ENCODE results near the gene NFIB. TPM values are rescaled to one million over a fixed set of nuclear protein-coding genes. Genes with fewer than 3 reads are reported as not detected.

The NFIB gene
- total and polyA plus RNA-seq, 2 of the 8 experiments (the other 6 are each of a cell fraction or from before 2014, with no cell fraction given): 2.6 to 13.1 TPM

DNA sequence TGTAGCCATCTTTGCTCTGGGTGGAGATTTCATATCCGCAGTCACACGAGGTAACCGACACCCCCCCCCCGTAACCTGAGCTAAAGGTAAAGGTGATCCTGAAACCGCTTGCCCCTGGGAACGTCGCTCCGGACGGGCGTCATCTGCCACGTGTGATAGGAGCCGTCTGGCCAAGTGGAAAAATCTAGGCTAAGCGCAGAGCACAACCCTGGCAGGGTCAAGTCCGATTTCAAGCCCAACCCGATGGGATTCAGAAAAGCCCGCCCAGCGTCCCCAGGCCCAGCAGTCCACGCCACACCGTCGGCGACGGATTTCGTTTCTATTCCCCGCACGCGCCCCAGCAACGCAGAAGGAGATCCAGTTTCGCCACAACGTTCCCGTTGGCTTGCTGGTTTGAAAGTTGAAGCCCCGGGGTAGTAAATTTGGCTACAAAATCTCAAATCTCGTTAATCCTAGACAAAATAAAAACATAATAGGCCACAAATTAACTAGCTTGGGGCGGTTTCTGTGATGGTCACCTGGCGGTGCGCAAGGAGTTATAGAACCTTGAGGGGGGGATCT lies 32.4 kb upstream of the NFIB start (continued):
- TF ChIP-seq, protein P1, sequence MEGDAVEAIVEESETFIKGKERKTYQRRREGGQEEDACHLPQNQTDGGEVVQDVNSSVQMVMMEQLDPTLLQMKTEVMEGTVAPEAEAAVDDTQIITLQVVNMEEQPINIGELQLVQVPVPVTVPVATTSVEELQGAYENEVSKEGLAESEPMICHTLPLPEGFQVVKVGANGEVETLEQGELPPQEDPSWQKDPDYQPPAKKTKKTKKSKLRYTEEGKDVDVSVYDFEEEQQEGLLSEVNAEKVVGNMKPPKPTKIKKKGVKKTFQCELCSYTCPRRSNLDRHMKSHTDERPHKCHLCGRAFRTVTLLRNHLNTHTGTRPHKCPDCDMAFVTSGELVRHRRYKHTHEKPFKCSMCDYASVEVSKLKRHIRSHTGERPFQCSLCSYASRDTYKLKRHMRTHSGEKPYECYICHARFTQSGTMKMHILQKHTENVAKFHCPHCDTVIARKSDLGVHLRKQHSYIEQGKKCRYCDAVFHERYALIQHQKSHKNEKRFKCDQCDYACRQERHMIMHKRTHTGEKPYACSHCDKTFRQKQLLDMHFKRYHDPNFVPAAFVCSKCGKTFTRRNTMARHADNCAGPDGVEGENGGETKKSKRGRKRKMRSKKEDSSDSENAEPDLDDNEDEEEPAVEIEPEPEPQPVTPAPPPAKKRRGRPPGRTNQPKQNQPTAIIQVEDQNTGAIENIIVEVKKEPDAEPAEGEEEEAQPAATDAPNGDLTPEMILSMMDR (IDR thresholded peaks at IDR 0.05; ENCODE audit: control extremely low read depth in 1 of 3, insufficient read depth in 1 of 3, low read depth in 1 of 3, low read length in 3 of 3): no peak; a peak in 1 of 4 replicates
- TF ChIP-seq, protein P2, sequence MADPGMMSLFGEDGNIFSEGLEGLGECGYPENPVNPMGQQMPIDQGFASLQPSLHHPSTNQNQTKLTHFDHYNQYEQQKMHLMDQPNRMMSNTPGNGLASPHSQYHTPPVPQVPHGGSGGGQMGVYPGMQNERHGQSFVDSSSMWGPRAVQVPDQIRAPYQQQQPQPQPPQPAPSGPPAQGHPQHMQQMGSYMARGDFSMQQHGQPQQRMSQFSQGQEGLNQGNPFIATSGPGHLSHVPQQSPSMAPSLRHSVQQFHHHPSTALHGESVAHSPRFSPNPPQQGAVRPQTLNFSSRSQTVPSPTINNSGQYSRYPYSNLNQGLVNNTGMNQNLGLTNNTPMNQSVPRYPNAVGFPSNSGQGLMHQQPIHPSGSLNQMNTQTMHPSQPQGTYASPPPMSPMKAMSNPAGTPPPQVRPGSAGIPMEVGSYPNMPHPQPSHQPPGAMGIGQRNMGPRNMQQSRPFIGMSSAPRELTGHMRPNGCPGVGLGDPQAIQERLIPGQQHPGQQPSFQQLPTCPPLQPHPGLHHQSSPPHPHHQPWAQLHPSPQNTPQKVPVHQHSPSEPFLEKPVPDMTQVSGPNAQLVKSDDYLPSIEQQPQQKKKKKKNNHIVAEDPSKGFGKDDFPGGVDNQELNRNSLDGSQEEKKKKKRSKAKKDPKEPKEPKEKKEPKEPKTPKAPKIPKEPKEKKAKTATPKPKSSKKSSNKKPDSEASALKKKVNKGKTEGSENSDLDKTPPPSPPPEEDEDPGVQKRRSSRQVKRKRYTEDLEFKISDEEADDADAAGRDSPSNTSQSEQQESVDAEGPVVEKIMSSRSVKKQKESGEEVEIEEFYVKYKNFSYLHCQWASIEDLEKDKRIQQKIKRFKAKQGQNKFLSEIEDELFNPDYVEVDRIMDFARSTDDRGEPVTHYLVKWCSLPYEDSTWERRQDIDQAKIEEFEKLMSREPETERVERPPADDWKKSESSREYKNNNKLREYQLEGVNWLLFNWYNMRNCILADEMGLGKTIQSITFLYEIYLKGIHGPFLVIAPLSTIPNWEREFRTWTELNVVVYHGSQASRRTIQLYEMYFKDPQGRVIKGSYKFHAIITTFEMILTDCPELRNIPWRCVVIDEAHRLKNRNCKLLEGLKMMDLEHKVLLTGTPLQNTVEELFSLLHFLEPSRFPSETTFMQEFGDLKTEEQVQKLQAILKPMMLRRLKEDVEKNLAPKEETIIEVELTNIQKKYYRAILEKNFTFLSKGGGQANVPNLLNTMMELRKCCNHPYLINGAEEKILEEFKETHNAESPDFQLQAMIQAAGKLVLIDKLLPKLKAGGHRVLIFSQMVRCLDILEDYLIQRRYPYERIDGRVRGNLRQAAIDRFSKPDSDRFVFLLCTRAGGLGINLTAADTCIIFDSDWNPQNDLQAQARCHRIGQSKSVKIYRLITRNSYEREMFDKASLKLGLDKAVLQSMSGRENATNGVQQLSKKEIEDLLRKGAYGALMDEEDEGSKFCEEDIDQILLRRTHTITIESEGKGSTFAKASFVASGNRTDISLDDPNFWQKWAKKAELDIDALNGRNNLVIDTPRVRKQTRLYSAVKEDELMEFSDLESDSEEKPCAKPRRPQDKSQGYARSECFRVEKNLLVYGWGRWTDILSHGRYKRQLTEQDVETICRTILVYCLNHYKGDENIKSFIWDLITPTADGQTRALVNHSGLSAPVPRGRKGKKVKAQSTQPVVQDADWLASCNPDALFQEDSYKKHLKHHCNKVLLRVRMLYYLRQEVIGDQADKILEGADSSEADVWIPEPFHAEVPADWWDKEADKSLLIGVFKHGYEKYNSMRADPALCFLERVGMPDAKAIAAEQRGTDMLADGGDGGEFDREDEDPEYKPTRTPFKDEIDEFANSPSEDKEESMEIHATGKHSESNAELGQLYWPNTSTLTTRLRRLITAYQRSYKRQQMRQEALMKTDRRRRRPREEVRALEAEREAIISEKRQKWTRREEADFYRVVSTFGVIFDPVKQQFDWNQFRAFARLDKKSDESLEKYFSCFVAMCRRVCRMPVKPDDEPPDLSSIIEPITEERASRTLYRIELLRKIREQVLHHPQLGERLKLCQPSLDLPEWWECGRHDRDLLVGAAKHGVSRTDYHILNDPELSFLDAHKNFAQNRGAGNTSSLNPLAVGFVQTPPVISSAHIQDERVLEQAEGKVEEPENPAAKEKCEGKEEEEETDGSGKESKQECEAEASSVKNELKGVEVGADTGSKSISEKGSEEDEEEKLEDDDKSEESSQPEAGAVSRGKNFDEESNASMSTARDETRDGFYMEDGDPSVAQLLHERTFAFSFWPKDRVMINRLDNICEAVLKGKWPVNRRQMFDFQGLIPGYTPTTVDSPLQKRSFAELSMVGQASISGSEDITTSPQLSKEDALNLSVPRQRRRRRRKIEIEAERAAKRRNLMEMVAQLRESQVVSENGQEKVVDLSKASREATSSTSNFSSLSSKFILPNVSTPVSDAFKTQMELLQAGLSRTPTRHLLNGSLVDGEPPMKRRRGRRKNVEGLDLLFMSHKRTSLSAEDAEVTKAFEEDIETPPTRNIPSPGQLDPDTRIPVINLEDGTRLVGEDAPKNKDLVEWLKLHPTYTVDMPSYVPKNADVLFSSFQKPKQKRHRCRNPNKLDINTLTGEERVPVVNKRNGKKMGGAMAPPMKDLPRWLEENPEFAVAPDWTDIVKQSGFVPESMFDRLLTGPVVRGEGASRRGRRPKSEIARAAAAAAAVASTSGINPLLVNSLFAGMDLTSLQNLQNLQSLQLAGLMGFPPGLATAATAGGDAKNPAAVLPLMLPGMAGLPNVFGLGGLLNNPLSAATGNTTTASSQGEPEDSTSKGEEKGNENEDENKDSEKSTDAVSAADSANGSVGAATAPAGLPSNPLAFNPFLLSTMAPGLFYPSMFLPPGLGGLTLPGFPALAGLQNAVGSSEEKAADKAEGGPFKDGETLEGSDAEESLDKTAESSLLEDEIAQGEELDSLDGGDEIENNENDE (IDR thresholded peaks at IDR 0.05; ENCODE audit: insufficient replicate concordance, low read length): no peak
- no peak for TF ChIP-seq CHD1 (IDR thresholded peaks at IDR 0.05; ENCODE audit: low read depth, low read length)
- peak; percentile 69 for TF ChIP-seq KDM4A (IDR thresholded peaks at IDR 0.05; ENCODE audit: low read depth, low read length, severe bottlenecking)
- peak; percentile 27 for TF ChIP-seq RNF2 (IDR thresholded peaks at IDR 0.05; ENCODE audit: borderline replicate concordance, low read depth, low read length, missing control alignments, poor library complexity, severe bottlenecking)
- no peak for TF ChIP-seq HDAC2 (IDR thresholded peaks at IDR 0.05; ENCODE audit: borderline replicate concordance in 1 of 2, low read depth in 2 of 2, low read length in 2 of 2)
- TF ChIP-seq, protein P3, sequence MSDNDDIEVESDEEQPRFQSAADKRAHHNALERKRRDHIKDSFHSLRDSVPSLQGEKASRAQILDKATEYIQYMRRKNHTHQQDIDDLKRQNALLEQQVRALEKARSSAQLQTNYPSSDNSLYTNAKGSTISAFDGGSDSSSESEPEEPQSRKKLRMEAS (IDR thresholded peaks at IDR 0.05): peak; percentile 92
